Measurements from ENCODE around the gene COL13A1.

Gene COL13A1

DNA sequence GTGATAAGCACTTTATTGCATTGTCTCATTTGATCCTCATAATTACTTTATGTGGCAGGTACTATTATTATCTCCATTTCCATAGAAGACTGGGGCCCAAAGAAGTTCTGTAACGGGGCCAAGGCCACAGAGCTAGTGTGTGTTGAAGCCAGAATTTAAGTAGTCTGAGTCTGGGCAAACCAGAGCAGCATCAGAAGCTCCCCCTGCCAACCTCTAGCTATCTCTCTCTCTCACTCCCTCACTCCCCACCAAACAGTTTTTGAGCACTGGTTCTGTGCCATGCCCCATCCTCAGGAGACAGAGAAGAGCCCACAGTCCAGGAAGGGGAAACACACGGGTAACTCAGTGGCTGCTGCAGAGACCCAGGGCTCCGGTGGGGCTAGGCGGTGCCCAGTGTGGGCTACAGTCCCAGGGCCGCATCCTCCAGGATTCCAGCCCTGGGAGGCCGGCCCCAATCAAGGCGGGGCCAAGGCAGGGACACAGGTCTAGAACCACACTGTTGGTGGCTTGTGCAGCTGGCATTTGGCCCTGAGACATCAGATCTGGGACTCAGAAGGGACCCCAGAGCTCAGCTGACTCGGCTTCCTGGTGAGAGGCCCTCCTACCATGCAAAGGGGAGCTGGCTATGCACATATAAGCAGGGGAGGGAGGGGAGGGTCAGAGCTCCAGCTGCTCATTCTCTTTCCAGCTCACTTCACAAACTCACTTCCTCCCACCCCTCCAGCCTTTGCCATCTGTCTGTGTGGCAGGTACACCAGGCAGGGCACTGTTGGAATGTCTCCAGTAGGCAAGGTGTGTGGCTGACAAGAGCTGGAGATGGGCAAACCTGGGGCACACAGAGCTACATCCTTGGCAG is 34.4 kb downstream of the COL13A1 start:
- Mint-ChIP-seq H3K4me1 (ENCODE audit: low read depth in 2 of 2) (no peaks in the 10 kb centered on the region), H3K27me3 (peaks cover 31 to 82% of the 10 kb centered on the region in 2 donors), H3K9me3 (no peaks in the 10 kb centered on the region), H3K36me3 (ENCODE audit: insufficient read depth) (no peaks in the 10 kb centered on the region), H3K4me3 (no peak overlapping the region), H3K27ac (no peak overlapping the region)
- no peak for DNase-seq
- no peak for ATAC-seq (replicated peaks)

DNA sequence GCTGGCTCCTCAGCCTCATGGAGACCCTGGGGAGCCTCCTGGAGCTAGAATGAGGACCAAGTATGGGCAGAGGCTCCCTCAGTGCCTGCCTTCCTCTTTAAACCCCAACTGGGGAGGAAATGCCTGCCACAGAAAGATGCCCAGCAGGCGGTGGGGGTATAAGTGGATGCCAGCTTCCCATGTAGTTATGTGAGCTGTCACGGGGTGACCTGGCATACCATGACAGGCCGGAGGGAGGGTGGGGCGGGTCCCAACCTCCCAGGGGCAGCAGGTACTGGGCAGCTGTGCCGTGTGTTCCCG is 35.0 kb downstream of the COL13A1 start:
- Mint-ChIP-seq H3K4me1 (ENCODE audit: low read depth in 2 of 2) (no peaks in the 10 kb centered on the region), H3K27me3 (peaks cover 37 to 82% of the 10 kb centered on the region in 2 donors), H3K36me3 (ENCODE audit: insufficient read depth) (no peaks in the 10 kb centered on the region), H3K27ac (no peak overlapping the region), H3K4me3 (no peak overlapping the region), H3K9me3 (no peaks in the 10 kb centered on the region)
- ATAC-seq (replicated peaks) (no peak), DNase-seq (no peak)

- H3K27ac Mint-ChIP-seq: no peak overlapping the region
- peaks cover 38 to 79% of the 10 kb centered on the region in 2 donors for H3K27me3 Mint-ChIP-seq
- H3K36me3 Mint-ChIP-seq (ENCODE audit: insufficient read depth): no peaks in the 10 kb centered on the region
- no peaks in the 10 kb centered on the region for H3K9me3 Mint-ChIP-seq
- ATAC-seq (replicated peaks): no peak
- no peaks in the 10 kb centered on the region for H3K4me1 Mint-ChIP-seq (ENCODE audit: low read depth in 2 of 2)
- no peak overlapping the region for H3K4me3 Mint-ChIP-seq
- no peak for DNase-seq
Observed at GRCh38 chr10:69837261-69837660, 35.6 kb downstream of the COL13A1 start.

DNA sequence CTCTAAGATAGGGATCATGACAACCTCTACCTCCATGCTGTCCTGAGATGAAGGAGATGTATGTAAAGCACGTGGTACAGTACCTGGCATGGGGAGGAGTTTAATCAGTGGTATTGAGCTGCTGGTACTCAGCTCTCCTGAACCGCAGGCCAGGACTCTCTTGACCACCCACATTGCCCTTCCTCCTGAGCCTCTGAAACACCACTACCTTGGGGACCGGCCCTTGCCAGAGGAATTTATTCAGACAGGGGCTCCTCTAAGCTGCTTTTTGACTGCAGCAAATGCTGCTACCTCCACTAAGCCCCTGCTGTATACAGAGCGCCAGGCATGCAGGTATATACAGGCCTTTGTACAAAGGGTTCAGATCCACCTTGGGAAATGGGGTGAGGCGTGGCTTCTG is 36.7 kb downstream of the COL13A1 start:
- H3K36me3 Mint-ChIP-seq (ENCODE audit: insufficient read depth): no peaks in the 10 kb centered on the region
- no peak overlapping the region for H3K27ac Mint-ChIP-seq
- DNase-seq: no peak
- no peaks in the 10 kb centered on the region for H3K4me1 Mint-ChIP-seq (ENCODE audit: low read depth in 2 of 2)
- H3K27me3 Mint-ChIP-seq: peaks cover 34 to 68% of the 10 kb centered on the region in 2 donors
- H3K4me3 Mint-ChIP-seq: no peak overlapping the region
- ATAC-seq (replicated peaks): no peak
- no peaks in the 10 kb centered on the region for H3K9me3 Mint-ChIP-seq

- Mint-ChIP-seq H3K4me1 (ENCODE audit: low read depth in 2 of 2) (no peaks in the 10 kb centered on the region), H3K4me3 (no peak overlapping the region), H3K36me3 (ENCODE audit: insufficient read depth) (no peaks in the 10 kb centered on the region), H3K27me3 (peaks cover 33 to 68% of the 10 kb centered on the region in 2 donors), H3K9me3 (no peaks in the 10 kb centered on the region), H3K27ac (no peak overlapping the region)
- ATAC-seq (replicated peaks) (no peak), DNase-seq (no peak)
Observed at GRCh38 chr10:69838853-69839252, 37.1 kb downstream of the COL13A1 start.

DNA sequence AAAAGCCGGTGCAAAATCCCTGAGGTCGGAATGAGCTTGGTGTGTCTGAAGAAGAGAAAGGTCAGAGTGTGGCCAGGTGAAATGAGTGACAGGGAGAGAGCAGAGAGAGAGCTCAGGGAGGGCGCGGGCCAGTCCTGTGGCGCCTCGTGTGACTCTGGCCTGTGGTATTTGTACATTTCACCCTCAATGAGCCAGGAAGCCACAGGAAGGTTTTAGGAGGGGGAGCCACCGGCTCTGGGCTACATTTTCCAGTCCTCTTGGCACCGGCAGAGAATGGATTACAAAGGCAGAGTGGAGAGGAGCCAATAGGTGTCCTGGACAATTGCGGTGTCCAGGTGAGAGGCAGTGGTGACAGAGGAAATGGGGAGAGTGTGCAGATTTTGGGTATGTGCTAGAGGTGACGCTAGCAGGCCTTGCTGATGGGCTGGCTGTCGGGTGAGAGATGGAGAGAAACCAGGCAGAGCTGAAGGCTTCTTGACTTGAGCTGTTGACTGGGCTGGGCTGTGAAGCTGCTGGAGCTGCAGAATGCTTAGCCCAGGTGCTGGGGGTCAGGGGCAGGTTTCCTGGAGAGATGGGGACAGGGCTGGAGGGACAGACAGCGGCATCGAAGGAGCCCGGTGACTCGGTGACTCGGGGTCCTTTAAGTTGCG is 38.1 kb downstream of the COL13A1 start:
- Mint-ChIP-seq H3K9me3 (no peaks in the 10 kb centered on the region), H3K4me1 (ENCODE audit: low read depth in 2 of 2) (no peaks in the 10 kb centered on the region), H3K27me3 (peaks cover 33 to 68% of the 10 kb centered on the region in 2 donors), H3K27ac (no peak overlapping the region), H3K36me3 (ENCODE audit: insufficient read depth) (no peaks in the 10 kb centered on the region), H3K4me3 (no peak overlapping the region)
- no peak for DNase-seq
- no peak for ATAC-seq (replicated peaks)

GRCh38 chr10:69840773-69841172 is 39.1 kb downstream of the COL13A1 start:
- ATAC-seq (replicated peaks) (no peak), DNase-seq (no peak)
- Mint-ChIP-seq H3K4me1 (ENCODE audit: low read depth in 2 of 2) (no peaks in the 10 kb centered on the region), H3K27ac (no peak overlapping the region), H3K27me3 (peaks cover 41 to 68% of the 10 kb centered on the region in 2 donors), H3K4me3 (no peak overlapping the region), H3K36me3 (ENCODE audit: insufficient read depth) (no peaks in the 10 kb centered on the region), H3K9me3 (no peaks in the 10 kb centered on the region)

DNA sequence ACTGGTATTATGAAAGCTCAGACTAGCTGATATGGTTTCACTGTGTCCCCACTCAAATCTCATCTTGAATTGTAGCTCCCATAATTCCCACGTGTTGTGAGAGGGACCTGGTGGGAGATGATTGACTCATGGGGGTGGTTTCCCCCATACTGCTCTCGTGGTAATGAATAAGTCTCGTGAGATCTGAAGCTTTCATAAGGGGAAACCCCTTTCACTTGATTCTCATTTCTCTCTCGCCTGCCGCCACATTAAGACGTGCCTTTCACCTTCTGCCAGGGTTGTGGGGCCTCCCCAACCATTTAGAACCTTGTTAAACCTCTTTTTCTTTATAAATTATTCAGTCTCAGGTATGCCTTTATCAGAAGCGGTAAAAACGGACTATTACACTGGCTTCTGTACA is 40.3 kb downstream of the COL13A1 start:
- no peak for DNase-seq
- Mint-ChIP-seq H3K36me3 (ENCODE audit: insufficient read depth) (no peaks in the 10 kb centered on the region), H3K9me3 (no peaks in the 10 kb centered on the region), H3K27me3 (peaks cover 51 to 74% of the 10 kb centered on the region in 2 donors), H3K4me3 (no peak overlapping the region), H3K4me1 (ENCODE audit: low read depth in 2 of 2) (no peaks in the 10 kb centered on the region), H3K27ac (no peak overlapping the region)
- no peak for ATAC-seq (replicated peaks)

DNA sequence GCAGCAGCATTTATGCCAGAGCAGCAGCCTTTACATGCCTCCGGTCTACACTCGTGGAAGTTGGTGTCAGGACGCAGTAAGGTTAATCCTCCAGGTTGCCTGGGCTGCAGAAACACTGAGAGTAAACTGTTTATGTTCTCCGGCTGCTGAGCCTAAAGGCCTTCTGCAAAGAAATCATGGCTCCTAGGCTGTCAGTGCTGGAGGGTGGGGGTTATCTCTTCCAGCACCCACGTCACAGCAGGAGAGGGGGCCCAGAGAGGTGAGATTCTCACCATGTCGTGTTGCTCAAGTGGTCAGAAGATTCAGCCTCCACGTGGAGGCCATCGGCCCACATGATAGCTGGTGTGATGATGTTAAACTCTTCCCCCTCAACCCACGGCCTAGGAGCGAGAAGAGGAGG is 41.2 kb downstream of the COL13A1 start:
- no peaks in the 10 kb centered on the region for H3K36me3 Mint-ChIP-seq (ENCODE audit: insufficient read depth)
- H3K4me3 Mint-ChIP-seq: no peak overlapping the region
- peaks cover 59 to 77% of the 10 kb centered on the region in 2 donors for H3K27me3 Mint-ChIP-seq
- ATAC-seq (replicated peaks) (no peak), DNase-seq (no peak)
- no peaks in the 10 kb centered on the region for H3K9me3 Mint-ChIP-seq
- no peak overlapping the region for H3K27ac Mint-ChIP-seq
- H3K4me1 Mint-ChIP-seq (ENCODE audit: low read depth in 2 of 2): no peaks in the 10 kb centered on the region

DNA sequence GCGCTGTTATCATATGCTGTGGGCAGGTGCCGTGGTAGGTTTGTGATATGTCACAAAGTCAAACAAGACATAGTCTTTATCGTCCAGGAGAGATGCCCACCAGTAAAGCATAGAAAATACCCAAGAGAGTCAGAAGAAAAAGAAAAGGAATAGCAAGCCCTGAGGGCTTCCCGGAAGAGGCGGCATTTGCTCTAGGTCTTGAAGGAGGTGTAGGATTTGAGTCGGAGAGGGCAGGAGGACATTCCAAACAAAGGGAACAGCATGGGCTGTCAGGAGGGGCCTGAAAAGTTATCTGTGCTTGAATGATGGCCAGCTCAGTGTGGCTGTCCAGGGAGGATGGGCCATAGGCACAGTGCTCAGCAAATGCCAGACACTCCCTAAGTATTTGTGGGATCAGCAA is 42.2 kb downstream of the COL13A1 start:
- DNase-seq (no peak), ATAC-seq (replicated peaks) (no peak)
- H3K4me3 Mint-ChIP-seq: no peak overlapping the region
- H3K9me3 Mint-ChIP-seq: no peaks in the 10 kb centered on the region
- H3K27me3 Mint-ChIP-seq: peaks cover 70 to 81% of the 10 kb centered on the region in 2 donors
- no peaks in the 10 kb centered on the region for H3K4me1 Mint-ChIP-seq (ENCODE audit: low read depth in 2 of 2)
- H3K36me3 Mint-ChIP-seq (ENCODE audit: insufficient read depth): no peaks in the 10 kb centered on the region
- no peak overlapping the region for H3K27ac Mint-ChIP-seq

DNA sequence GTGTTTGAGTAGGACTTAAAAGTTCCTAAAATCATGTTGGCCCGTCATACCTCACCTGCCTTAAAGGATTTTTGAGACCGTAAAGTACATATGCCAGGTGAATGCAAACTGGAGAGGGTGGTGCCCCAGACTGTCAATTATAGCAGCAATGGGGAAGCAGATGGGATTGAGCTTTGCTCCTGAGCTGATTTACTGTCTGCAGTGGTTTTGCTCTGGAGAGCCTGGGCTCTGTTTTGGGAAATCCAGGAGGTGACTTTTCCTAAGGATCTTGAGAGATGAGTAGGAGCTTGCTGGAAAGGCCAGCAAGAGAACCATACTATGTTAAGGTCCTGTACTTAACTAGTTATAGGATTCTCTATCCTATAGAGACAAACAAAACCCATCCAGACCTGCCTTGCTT is 43.0 kb downstream of the COL13A1 start:
- Mint-ChIP-seq H3K4me1 (ENCODE audit: low read depth in 2 of 2) (no peaks in the 10 kb centered on the region), H3K27me3 (peaks cover 69 to 82% of the 10 kb centered on the region in 2 donors), H3K4me3 (no peak overlapping the region), H3K27ac (no peak overlapping the region), H3K36me3 (ENCODE audit: insufficient read depth) (no peaks in the 10 kb centered on the region), H3K9me3 (no peaks in the 10 kb centered on the region)
- ATAC-seq (replicated peaks) (no peak), DNase-seq (no peak)

DNA sequence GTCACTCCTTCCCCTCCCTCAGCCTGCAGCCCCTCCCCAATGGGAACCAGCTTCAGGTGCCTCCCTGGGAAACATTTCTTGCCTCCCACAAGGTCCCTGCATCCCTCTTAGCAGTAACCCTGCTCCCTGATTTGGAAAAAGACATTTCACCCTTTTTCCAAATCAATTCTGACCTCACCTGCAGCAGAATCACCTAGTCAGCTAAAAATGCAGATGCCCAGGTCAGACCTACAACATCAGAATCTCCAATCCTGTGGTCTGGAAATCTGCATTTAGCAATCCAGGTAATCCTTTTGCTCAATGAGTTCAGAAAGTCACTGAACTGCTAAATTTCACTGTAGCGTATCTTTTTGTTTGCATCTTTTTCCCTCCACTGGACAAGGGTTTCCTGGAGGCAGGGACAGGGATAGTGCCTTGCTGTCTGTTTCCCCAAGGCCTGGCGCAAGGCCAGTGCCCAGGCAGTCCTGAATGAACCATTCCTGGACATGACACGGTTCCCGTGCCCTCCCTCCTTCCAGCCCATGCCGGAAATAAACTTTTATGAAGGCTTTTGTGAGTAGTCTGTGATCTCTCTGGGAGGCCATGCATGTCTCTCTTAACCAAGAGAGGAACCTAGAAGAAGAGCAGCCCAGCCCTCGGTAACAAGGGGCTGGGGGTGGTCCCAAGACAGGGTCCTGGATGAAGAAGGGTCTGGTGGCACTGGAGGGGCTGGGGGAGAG is 44.0 kb downstream of the COL13A1 start:
- DNase-seq (no peak), ATAC-seq (replicated peaks) (no peak)
- Mint-ChIP-seq H3K36me3 (ENCODE audit: insufficient read depth) (no peaks in the 10 kb centered on the region), H3K4me1 (ENCODE audit: low read depth in 2 of 2) (no peaks in the 10 kb centered on the region), H3K27me3 (peaks cover 66 to 81% of the 10 kb centered on the region in 2 donors), H3K4me3 (no peak overlapping the region), H3K27ac (no peak overlapping the region), H3K9me3 (no peaks in the 10 kb centered on the region)

GRCh38 chr10:69846293-69846921 is 44.7 kb downstream of the COL13A1 start:
- H3K27ac Mint-ChIP-seq: no peak overlapping the region
- peaks cover 59 to 74% of the 10 kb centered on the region in 2 donors for H3K27me3 Mint-ChIP-seq
- no peak for ATAC-seq (replicated peaks)
- H3K36me3 Mint-ChIP-seq (ENCODE audit: insufficient read depth): no peaks in the 10 kb centered on the region
- DNase-seq: no peak
- H3K4me3 Mint-ChIP-seq: no peak overlapping the region
- H3K9me3 Mint-ChIP-seq: no peaks in the 10 kb centered on the region
- H3K4me1 Mint-ChIP-seq (ENCODE audit: low read depth in 2 of 2): no peaks in the 10 kb centered on the region
